Thyroid gland (tissue), 4 donors: ENCODE results near the gene SEMA3A.

ENCODE experiments used
- POLR2A ChIP-seq, 2 donors: fragments of 450-650 bp; IDR thresholded peaks; one replicate each; pipeline ENCODE4 v1.6.1; 2017; ENCODE audit warnings: antibody characterized with exemption in 2 of 2, mild to moderate bottlenecking in 2 of 2, moderate library complexity in 1 of 2
- TF ChIP-seq, protein P1 (sequence below), 6 experiments: fragments of 200-600 bp in 3 of 6; fragments of 450-650 bp in 3 of 6; sonication (generic) in 3 of 6; IDR thresholded peaks; one replicate each; pipeline ENCODE4 v1.5.1; 2016 to 2019; ENCODE audit warnings: antibody characterized with exemption in 6 of 6, mild to moderate bottlenecking in 2 of 6, inconsistent platforms in 1 of 6, moderate library complexity in 1 of 6

GRCh38 chr7:84088802-84089201, 105.8 kb downstream of the SEMA3A start:
- TF ChIP-seq, protein P1, sequence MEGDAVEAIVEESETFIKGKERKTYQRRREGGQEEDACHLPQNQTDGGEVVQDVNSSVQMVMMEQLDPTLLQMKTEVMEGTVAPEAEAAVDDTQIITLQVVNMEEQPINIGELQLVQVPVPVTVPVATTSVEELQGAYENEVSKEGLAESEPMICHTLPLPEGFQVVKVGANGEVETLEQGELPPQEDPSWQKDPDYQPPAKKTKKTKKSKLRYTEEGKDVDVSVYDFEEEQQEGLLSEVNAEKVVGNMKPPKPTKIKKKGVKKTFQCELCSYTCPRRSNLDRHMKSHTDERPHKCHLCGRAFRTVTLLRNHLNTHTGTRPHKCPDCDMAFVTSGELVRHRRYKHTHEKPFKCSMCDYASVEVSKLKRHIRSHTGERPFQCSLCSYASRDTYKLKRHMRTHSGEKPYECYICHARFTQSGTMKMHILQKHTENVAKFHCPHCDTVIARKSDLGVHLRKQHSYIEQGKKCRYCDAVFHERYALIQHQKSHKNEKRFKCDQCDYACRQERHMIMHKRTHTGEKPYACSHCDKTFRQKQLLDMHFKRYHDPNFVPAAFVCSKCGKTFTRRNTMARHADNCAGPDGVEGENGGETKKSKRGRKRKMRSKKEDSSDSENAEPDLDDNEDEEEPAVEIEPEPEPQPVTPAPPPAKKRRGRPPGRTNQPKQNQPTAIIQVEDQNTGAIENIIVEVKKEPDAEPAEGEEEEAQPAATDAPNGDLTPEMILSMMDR (IDR thresholded peaks at IDR 0.05): no peak
- no peak for TF ChIP-seq POLR2A (IDR thresholded peaks at IDR 0.05)
